Mesodermal cell (in vitro differentiated cells): ENCODE data around the gene VPS11.

ENCODE experiments used
- H3K27ac ChIP-seq: 2 replicates; pipeline ENCODE4 v1.7.0; 2013; ENCODE audit warnings: mild to moderate bottlenecking, low read depth, low read length, moderate library complexity; ENCODE audit not compliant: severe bottlenecking
- H3K36me3 ChIP-seq: 2 replicates; pipeline ENCODE4 v1.7.1; 2013; ENCODE audit warnings: mild to moderate bottlenecking, low read length, moderate library complexity; ENCODE audit not compliant: control insufficient read depth, insufficient read depth
- H3K4me1 ChIP-seq: one replicate; pipeline ENCODE4 v1.7.1; 2013; ENCODE audit warnings: mild to moderate bottlenecking, low read length; ENCODE audit not compliant: insufficient read depth, control insufficient read depth, poor library complexity, severe bottlenecking
- H3K4me3 ChIP-seq: 2 replicates; pipeline ENCODE4 v1.7.0; 2013; ENCODE audit warnings: low read length, control low read depth, mild to moderate bottlenecking; ENCODE audit not compliant: insufficient read depth, poor library complexity, severe bottlenecking; ENCODE audit errors: extremely low read depth
- H3K9me3 ChIP-seq: 2 replicates; pipeline ENCODE4 v1.7.1; 2013; ENCODE audit warnings: mild to moderate bottlenecking, low read length, moderate library complexity; ENCODE audit not compliant: control insufficient read depth
- WGBS, 2 experiments: methylation state at CpG; one replicate each; pipeline ENCODE4 v1.1.5; 2013; ENCODE audit warnings: missing lambda C conversion rate in 2 of 2; ENCODE audit not compliant: insufficient coverage in 2 of 2; 5-methylcytosine and 5-hydroxymethylcytosine counted together

The VPS11 gene

GRCh38 chr11:119125821-119126220 is 58.2 kb downstream of the VPS11 start:
- Histone ChIP-seq H3K27ac (no peak overlapping the region), H3K36me3 (peaks cover 42% of the 10 kb centered on the region)
- WGBS, 2 experiments, result 95 to 100% methylated on average over 4 of the region's 6 CpGs

GRCh38 chr11:119126675-119127268 is 59.2 kb downstream of the VPS11 start:
- H3K4me3 ChIP-seq, result no peak overlapping the region
- 93 to 96% methylated on average over 3 to 4 of the region's 5 CpGs for WGBS, 2 experiments
- H3K27ac ChIP-seq, result no peak overlapping the region
- peaks cover 8% of the 10 kb centered on the region for H3K4me1 ChIP-seq
- peaks cover 51% of the 10 kb centered on the region for H3K36me3 ChIP-seq
- H3K9me3 ChIP-seq, result no peaks in the 10 kb centered on the region

More at GRCh38 chr11:119125821-119126220, 58.2 kb downstream of the VPS11 start:
- Histone ChIP-seq H3K4me1 (peaks cover 8% of the 10 kb centered on the region), H3K4me3 (no peak overlapping the region), H3K9me3 (no peaks in the 10 kb centered on the region)

GRCh38 chr11:119130662-119131061 is 63.0 kb downstream of the VPS11 start:
- Histone ChIP-seq H3K4me1 (peaks cover 4% of the 10 kb centered on the region), H3K36me3 (peaks cover 74% of the 10 kb centered on the region), H3K27ac (no peak overlapping the region), H3K9me3 (no peaks in the 10 kb centered on the region), H3K4me3 (no peak overlapping the region)
- 85 to 94% methylated on average over 2 to 3 of the region's 3 CpGs for WGBS, 2 experiments
